Omental fat pad (tissue), 4 donors: ENCODE measurements around the gene SLC4A2. TPM values are rescaled to one million over a fixed set of nuclear protein-coding genes. Genes with fewer than 3 reads are reported as not detected.
A peak's percentile ranks its signal among the peaks of the same experiment; 100 is the strongest.
"Not testable (repeated sequence)": the region's sequence is repeated elsewhere in the genome, so short reads cannot be mapped to it uniquely, and the experiment has no call there.

Experiments used
- ATAC-seq: fragments of 150-250 bp; one replicate; pipeline ENCODE4 v1.9.1; 2016; ENCODE audit warnings: mild to moderate bottlenecking, moderate library complexity; ENCODE audit not compliant: low FRiP score
- DNase-seq: peaks from one replicate; pipeline ENCODE4 v3.0.0-alpha.2; 2019; ENCODE audit warnings: low spot score
- CTCF ChIP-seq, 3 donors: fragments of 450-650 bp; IDR thresholded peaks; one replicate each; pipeline ENCODE4 v1.5.1; 2016 to 2017; ENCODE audit warnings: antibody characterized with exemption in 3 of 3, mild to moderate bottlenecking in 3 of 3, moderate library complexity in 2 of 3
- total RNA-seq, 4 donors: library from RNA; depleted of rRNA; stranded (reverse); fragments of >200 nt; gene quantifications; one replicate each; pipeline ENCODE4 v1.1.0, GENCODE V29; 2016

The SLC4A2 gene
- total RNA-seq, 4 donors from 2014 or later, result 115 to 126 (median 118) TPM

GRCh38 chr7:151039850-151040548, 19.4 kb upstream of the SLC4A2 start:
- DNase-seq, result no peak
- no peak for TF ChIP-seq CTCF (IDR thresholded peaks at IDR 0.05)

GRCh38 chr7:151040616-151041375, 18.6 kb upstream of the SLC4A2 start:
- ATAC-seq (no peak), DNase-seq (no peak)
- TF ChIP-seq CTCF (IDR thresholded peaks at IDR 0.05), result no peak

More at GRCh38 chr7:151039850-151040548, 19.4 kb upstream of the SLC4A2 start:
- no peak for ATAC-seq

- not testable (repeated sequence) for ATAC-seq
Observed at GRCh38 chr7:151043449-151043848, 15.9 kb upstream of the SLC4A2 start.

GRCh38 chr7:151043959-151044358, 15.4 kb upstream of the SLC4A2 start:
- DNase-seq (no peak), ATAC-seq (no peak)
- no peak for TF ChIP-seq CTCF (IDR thresholded peaks at IDR 0.05)

More at GRCh38 chr7:151043449-151043848, 15.9 kb upstream of the SLC4A2 start:
- DNase-seq, result not testable (repeated sequence)

- no peak for TF ChIP-seq CTCF (IDR thresholded peaks at IDR 0.05)
- ATAC-seq (no peak), DNase-seq (no peak)
Observed at GRCh38 chr7:151045262-151045661, 14.1 kb upstream of the SLC4A2 start.

- TF ChIP-seq CTCF (IDR thresholded peaks at IDR 0.05), result no peak
- ATAC-seq (no peak), DNase-seq (no peak)
Observed at GRCh38 chr7:151045967-151046366, 13.4 kb upstream of the SLC4A2 start.

GRCh38 chr7:151046603-151047573, 12.5 kb upstream of the SLC4A2 start:
- no peak for TF ChIP-seq CTCF (IDR thresholded peaks at IDR 0.05)
- DNase-seq (no peak), ATAC-seq (peak; percentile 22)
